Ovary (tissue), 9 donors: Measurements from ENCODE around the gene LRRC59. TPM values are rescaled to one million over a fixed set of nuclear protein-coding genes. Genes with fewer than 3 reads are reported as not detected.
A peak's percentile ranks its signal among the peaks of the same experiment; 100 is the strongest.

Source experiments
- DNase-seq, 5 donors: peaks; one replicate each; pipeline ENCODE4 v3.0.0-alpha.2; 2019 to 2020
- H3K27ac ChIP-seq, 2 donors: fragments of 200-600 bp; one replicate each; pipeline versions ENCODE4 v1.5.1 to v1.8.0; 2019 to 2022
- H3K27me3 ChIP-seq: fragments of 200-600 bp; one replicate; pipeline ENCODE4 v1.8.0; 2022
- H3K36me3 ChIP-seq: fragments of 200-600 bp; sonication (generic); one replicate; pipeline ENCODE4 v1.5.1; 2019
- H3K4me1 ChIP-seq: one replicate; pipeline ENCODE4 v1.8.1; 2013; ENCODE audit warnings: mild to moderate bottlenecking, moderate library complexity; ENCODE audit not compliant: insufficient read depth
- H3K4me3 ChIP-seq: fragments of 200-600 bp; sonication (generic); one replicate; pipeline ENCODE4 v1.5.1; 2017
- H3K9me3 ChIP-seq, 2 donors: fragments of 200-600 bp in 1 of 2; sonication (generic) in 1 of 2; one replicate each; pipeline versions ENCODE4 v1.5.1 to v1.8.1; 2013 to 2019; ENCODE audit warnings: mild to moderate bottlenecking in 1 of 2, moderate library complexity in 1 of 2
- CTCF ChIP-seq, 3 donors: fragments of 450-650 bp in 2 of 3; fragments of 200-600 bp in 1 of 3; IDR thresholded peaks; one replicate each; pipeline versions ENCODE4 v1.5.1 to v1.8.0; 2016 to 2022; ENCODE audit warnings: antibody characterized with exemption in 3 of 3, mild to moderate bottlenecking in 1 of 3
- EP300 ChIP-seq: sonication (generic); formaldehyde crosslinking; IDR thresholded peaks from one replicate; pipeline ENCODE4 v1.6.1; 2017; ENCODE audit warnings: antibody characterized with exemption
- POLR2A ChIP-seq: fragments of 450-650 bp; IDR thresholded peaks from one replicate; pipeline ENCODE4 v1.6.1; 2017; ENCODE audit warnings: antibody characterized with exemption, mild to moderate bottlenecking, moderate library complexity
- WGBS, 3 donors: extraction: QIAGEN DNeasy Blood & Tissue Kit in 1 of 3; methylation state at CpG; one replicate each; pipeline versions ENCODE4 v1.1.5 to v1.1.7; 2013 to 2017; 5-methylcytosine and 5-hydroxymethylcytosine counted together
- intact Hi-C, 4 donors: fragments of 100-400 bp; cut with DNase I; formaldehyde crosslinking; loops; one replicate each; pipeline versions ENCODE4 v1.11.0 to v1.15.1; 2022 to 2023
- polyA plus RNA-seq, 2 donors: library from polyadenylated mRNA; stranded (reverse); fragments of 200-250 nt in 1 of 2; fragments of 350-450 nt in 1 of 2; fragmentation: Illumina TruSeq in 1 of 2; extraction: RNeasy Lipid Tissue Mini Kit (QIAGEN cat#74804) in 1 of 2; gene quantifications; one replicate each; pipeline ENCODE4 v1.2.3, GENCODE V29; 2013 to 2014
- total RNA-seq, 7 donors: library from RNA; depleted of rRNA in 2 of 7; stranded (reverse); fragments of >200 nt in 2 of 7; fragmentation: NEBNext Ultra II Directional in 3 of 7; extraction: Animal tissue kit (Norgen Biotek cat#: 25700) in 3 of 7; gene quantifications; one replicate each; pipeline versions ENCODE4 v1.1.0 to v1.2.4, GENCODE V29; 2016 to 2023
- donor health status: DM: no; HTN: no; CAD: no; lungs with moderate emphysema.
- donor health status: DM: no; HTN: no; CAD: no.
- donor health status: Bipolar disorder and iron deficiency.
- donor health status: DM: yes; HTN: yes; CAD: no.
- donor health status: DM: no; HTN: no; CAD: no.
- donor health status: DM: yes; HTN: yes; CAD: no.

The LRRC59 gene
- total and polyA plus RNA-seq, 9 donors, result 18.4 to 71.4 (median 41.0) TPM

- Histone ChIP-seq H3K4me1 (no peaks in the 10 kb centered on the region), H3K4me3 (no peak overlapping the region), H3K27me3 (no peaks in the 10 kb centered on the region), H3K27ac (no peak overlapping the region), H3K36me3 (no peaks in the 10 kb centered on the region), H3K9me3 (no peaks in the 10 kb centered on the region)
- intact Hi-C loops, result no loop called here
- no peak for DNase-seq
- WGBS, 3 donors, result 86 to 93% (median 88%) methylated on average over 17 of the region's 17 CpGs
- TF ChIP-seq EP300 (no peak), CTCF (IDR thresholded peaks at IDR 0.05) (no peak), POLR2A (no peak)
Measured at GRCh38 chr17:50358177-50358576, 39.1 kb downstream of the LRRC59 start.

GRCh38 chr17:50356892-50357510 lies 40.3 kb downstream of the LRRC59 start:
- Histone ChIP-seq H3K27me3 (no peaks in the 10 kb centered on the region), H3K36me3 (no peaks in the 10 kb centered on the region), H3K4me1 (peaks cover 7% of the 10 kb centered on the region), H3K4me3 (no peak overlapping the region), H3K27ac (no peak overlapping the region), H3K9me3 (no peaks in the 10 kb centered on the region)
- 89 to 92% (median 91%) methylated on average over 11 to 12 of the region's 12 CpGs for WGBS, 3 donors
- intact Hi-C loops, result no loop called here
- peak in 1 of 5 donors; percentile 14 for DNase-seq
- TF ChIP-seq CTCF (IDR thresholded peaks at IDR 0.05), result no peak
- TF ChIP-seq POLR2A, result no peak
- no peak for TF ChIP-seq EP300

GRCh38 chr17:50356418-50356817 lies 40.9 kb downstream of the LRRC59 start:
- DNase-seq, result peak in 1 of 5 donors; percentile 14
- Histone ChIP-seq H3K4me3 (no peak overlapping the region), H3K27me3 (no peaks in the 10 kb centered on the region), H3K4me1 (peaks cover 7% of the 10 kb centered on the region), H3K9me3 (no peaks in the 10 kb centered on the region), H3K27ac (no peak overlapping the region), H3K36me3 (no peaks in the 10 kb centered on the region)
- intact Hi-C loops, result no loop called here
- 90 to 93% (median 93%) methylated on average over 12 of the region's 12 CpGs for WGBS, 3 donors
- TF ChIP-seq EP300 (no peak), CTCF (IDR thresholded peaks at IDR 0.05) (no peak), POLR2A (no peak)

GRCh38 chr17:50355701-50356341 lies 41.5 kb downstream of the LRRC59 start:
- 86 to 87% (median 87%) methylated on average over 12 to 20 of the region's 20 CpGs for WGBS, 3 donors
- intact Hi-C loops, result no loop called here
- DNase-seq, result peak in 1 of 5 donors; percentile 16

More at GRCh38 chr17:50355701-50356341, 41.5 kb downstream of the LRRC59 start:
- H3K4me3 ChIP-seq, result no peak overlapping the region
- H3K9me3 ChIP-seq, result no peaks in the 10 kb centered on the region
- no peak overlapping the region for H3K27ac ChIP-seq
- no peak for TF ChIP-seq CTCF (IDR thresholded peaks at IDR 0.05)
- no peak for TF ChIP-seq EP300
- no peak for TF ChIP-seq POLR2A
- peaks cover 7% of the 10 kb centered on the region for H3K4me1 ChIP-seq
- H3K27me3 ChIP-seq, result no peaks in the 10 kb centered on the region
- no peaks in the 10 kb centered on the region for H3K36me3 ChIP-seq
